HG03354 (cell line): ENCODE data around the gene CASR.

Source experiments
- ATAC-seq: cut with Tn5 transposase; IDR thresholded peaks from one replicate; pipeline ENCODE4 v1.9.1; 2021; ENCODE audit warnings: mild to moderate bottlenecking; ENCODE audit not compliant: unreplicated experiment, poor library complexity, severe bottlenecking

CASR gene

DNA sequence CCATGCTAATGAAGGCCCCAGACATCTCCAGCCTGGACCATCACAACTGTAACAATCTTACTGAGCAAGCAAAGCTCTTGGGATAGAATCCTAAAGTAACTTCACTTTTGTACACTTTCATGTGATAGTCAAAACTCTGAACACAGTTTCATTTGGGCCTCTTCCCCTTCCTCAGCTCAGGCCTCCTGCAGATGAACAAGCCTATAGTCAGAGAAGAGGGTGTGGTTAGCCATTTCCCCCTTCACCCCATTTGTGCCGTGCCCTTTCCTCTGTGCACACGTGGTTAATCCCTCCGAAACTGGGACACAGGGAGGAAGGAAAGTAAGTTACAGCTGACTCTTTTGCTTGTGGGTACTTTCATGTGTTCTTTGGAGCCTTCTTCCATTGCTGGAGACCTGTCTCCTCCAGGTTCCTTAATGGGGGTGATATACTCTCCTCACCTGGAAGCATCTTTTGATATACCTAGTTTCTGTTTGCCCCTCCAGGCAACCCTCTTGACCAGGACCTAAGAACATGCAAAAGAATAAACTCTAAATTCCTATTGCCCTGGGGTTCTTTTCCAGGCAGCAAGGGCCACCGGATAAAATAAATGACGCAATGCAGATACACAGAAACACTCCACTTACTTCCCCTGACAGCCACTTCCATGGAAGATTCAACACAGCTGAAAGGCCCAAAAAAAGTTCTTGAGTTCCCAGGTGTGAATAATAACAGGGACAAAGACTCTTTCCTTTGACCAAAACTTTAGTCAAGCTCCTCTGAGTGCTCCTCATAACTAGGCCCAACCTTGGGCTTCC lies 112.0 kb downstream of the CASR start:
- ATAC-seq, result no peak

DNA sequence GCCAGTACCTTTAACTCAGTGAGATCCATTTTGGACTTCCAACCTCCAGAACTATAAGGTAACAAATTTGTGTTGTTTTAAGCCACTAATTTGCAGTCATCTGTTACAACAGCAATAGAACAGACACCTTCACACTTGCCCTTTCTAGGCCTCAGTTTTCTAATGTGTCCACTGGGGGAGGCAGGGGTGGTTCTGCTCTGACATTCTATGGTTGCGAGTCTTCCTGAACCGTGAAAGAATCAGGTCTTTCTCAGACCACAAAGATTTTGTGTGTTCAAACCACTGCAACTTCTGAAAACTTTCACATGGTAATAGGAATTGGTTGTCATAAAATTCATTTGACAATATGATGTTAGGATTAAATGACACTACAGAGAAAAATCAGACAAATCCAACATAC lies 114.8 kb downstream of the CASR start:
- peak; percentile 75 for ATAC-seq

DNA sequence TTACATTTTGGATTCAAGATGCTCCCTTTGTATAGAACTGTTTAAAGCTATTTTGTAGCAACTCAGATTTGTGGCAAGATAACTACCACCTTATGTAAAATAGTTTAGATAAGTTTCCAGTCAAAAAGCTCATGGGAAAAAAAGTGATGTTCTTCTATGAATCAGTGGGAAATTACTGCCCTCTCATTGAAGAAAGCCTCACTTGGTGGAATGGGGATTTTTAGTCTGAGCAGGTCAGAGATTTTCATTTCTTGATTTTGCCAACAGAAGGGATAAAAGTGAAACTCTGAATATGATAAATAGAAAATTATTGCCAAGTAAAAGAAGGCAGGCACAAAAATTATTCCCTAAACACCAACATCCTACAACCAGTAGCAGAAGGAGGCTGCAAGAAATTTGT lies 115.7 kb downstream of the CASR start:
- ATAC-seq, result no peak

DNA sequence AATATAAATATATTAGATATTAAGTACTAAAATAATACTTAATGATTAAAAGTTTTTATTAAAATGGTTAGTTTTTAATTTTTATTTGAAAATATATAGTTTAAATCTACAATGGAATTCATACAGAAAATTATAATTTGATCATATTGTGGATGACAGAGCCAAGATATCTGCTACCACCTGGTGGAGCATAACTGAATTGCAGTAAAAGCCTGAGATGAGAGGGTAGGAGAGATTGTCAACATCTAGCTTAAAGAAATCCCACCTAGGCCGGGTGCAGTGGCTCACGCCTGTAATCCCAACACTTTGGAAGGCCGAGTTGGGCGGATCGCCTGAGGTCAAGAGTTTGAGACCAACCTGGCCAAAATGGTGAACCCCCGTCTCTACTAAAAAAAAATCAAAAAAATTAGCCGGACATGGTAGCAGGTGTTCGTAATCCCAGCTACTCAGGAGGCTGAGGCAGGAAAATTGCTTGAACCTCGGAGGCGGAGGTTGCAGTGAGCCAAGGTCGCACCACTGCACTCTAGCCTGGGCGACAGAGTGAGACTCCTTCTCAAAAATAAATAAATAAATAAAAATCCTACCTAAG lies 116.5 kb downstream of the CASR start:
- no peak for ATAC-seq

DNA sequence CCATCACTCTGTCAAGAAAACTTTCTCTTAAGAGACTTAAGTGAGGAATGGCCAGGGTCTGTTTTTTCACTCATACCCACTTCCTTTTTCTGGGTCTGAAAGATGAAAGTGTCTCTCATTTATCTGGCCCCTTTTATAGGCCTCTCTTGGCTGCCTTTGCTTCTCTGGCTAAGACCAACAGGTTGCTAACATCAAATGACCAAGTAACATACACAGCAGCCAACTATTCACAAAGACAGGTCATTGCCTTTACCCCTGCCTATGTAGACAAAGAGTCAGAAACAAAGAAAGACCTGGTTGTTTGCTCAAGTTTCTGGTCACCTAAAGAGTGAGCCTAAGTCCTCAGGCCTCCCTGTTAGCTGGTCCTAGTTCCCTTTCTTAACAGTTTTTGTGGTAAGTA lies 117.6 kb downstream of the CASR start:
- no peak for ATAC-seq

DNA sequence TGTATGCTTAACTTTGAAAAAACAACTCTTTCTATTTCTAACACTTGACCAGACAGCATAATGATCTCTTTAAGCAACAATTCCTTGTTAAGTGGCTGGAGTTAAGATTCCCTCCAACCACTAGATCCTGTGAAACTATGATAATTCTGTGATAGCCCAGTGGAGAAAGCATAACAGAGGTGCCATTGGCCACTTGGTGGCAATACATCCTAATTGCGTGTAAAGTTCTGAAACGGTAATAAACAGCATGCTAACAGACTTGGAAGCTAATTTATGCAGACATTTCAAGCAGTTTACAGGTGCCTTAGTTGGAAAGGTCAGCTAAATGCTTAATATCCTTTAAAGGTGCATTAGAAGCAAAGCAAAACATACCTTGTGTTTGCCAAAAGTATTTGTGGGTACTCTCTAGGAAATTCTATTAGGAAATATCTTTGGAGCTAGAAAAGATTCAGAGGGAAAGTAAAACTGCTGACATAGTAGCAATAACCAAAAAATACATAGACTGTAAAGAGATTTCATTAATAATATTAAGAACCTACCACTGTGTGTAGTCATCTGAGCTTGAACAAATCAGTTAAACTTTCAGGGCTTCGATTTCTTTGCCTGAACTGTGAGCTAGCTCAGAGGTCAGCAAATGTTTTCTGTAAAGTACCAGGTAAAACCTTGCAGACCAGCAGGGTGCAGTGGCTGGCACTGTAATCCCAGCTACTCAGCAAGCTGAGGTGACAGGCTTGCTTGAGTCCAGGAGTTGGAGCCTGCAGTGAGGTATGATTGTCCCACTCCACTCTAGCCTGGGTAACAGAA lies 122.6 kb downstream of the CASR start:
- no peak for ATAC-seq

DNA sequence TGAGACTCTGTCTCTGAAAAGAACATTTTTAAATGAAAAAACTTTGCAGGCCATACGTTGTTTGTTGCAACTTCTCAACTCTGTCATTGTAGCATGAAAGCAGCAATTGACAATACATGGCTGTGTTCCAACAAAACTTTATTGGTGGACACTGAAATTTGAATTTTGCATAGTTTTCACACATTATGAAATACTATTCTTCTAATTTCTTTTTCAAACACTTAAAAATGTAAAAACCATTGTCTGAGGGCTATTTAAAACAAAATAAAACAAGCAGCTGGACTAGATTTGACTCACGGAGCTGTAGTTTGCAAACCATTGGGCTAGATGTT lies 123.1 kb downstream of the CASR start:
- ATAC-seq, result no peak

DNA sequence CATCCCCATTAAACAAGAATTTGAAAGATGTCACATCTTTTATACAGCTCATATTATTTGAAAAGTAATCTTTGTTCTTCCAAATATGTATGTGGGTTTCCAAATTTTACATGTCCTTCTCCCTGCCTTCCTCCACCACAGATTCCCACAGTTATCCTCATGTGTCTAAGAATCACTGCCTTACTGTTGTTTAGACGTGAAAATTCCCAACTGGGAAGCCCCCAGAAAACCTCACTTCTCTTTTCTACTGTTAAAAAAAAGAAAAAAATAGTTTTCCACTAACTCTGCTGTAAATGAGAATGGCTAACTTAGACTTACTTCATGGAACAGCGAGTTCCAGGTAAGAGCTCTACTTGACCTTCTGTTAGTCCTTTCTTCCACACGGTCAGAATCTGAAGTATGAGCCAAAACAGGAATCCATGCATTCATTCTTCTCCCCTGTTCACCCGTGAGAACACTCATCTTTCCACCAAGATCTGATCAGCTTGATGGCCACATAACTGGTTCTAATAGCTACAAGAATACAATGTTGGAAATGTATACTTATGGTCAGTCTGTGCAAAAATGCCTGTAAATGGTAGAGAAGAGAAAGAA lies 123.7 kb downstream of the CASR start:
- no peak for ATAC-seq

DNA sequence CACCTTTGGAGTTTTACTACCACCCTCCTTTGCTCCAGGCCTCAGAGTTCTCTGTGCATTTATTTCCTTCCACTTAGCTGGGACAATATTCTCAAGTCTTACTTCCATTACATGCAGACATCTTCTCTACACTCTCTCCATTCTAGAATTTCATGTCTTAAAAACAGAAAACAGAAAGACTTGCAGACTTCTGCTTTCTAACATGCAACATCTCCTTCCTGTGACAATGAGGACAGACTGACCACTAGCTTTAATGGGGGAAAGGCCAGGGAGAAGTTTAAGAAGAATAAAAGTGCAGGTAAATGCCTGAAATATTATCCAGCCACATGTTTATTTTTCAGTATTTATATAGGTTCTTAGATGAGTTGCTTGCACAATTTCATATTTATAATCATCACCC lies 124.5 kb downstream of the CASR start:
- no peak for ATAC-seq

DNA sequence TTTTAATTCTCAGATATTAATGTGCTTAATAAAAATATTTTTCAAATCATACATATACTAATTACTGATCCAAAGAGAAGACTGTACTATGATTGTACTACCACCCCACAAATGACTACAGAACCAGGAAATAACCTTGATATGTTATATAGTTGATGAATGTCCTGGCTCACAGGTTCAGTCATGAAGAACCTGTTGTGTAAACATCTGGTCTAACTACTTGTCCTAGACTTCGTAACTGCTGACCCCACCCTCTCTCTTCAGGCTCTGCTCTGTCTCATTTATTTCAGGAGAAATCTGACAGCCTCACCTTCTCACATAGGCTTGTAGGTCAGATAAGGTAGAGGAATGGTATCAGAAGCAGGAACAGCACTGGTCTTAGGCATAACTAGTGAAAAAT lies 126.9 kb downstream of the CASR start:
- no peak for ATAC-seq

DNA sequence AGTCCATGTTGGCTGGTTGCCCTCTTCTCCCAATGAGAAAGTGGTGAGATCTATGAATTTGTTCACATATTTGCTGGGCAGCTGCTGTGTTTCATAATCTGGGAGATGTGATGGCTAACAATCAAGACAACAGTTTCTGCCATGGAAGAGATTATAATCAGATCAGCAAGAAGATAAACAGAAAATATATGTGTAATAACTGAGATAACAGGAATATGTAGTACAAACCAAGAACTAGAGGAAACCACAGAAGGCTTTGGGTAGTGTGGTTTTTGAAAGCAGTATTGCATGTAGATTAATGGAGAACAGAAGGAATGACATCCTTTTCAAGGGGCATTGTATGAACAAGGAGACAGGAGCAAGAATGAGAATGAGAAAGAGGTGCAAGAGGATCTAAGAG lies 129.4 kb downstream of the CASR start:
- ATAC-seq, result no peak

DNA sequence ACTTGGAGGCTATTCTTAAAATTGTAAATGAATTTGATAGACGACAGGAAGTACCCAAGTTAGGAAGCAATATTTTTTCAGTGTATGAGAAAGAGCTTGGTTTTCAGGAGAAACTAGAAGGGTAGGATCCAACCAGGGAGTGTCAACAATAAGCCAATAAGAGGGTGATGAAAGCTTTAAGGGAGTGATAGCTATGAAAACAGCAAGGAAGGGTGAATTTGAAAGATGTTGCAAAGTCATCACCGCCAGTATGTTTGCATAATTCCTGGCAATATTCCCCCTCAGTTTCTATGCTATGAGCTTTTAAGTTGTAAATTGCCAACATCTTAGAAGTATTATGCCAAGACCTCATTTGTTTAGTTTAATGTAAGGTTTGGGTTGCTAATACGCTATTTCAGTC lies 129.8 kb downstream of the CASR start:
- no peak for ATAC-seq

DNA sequence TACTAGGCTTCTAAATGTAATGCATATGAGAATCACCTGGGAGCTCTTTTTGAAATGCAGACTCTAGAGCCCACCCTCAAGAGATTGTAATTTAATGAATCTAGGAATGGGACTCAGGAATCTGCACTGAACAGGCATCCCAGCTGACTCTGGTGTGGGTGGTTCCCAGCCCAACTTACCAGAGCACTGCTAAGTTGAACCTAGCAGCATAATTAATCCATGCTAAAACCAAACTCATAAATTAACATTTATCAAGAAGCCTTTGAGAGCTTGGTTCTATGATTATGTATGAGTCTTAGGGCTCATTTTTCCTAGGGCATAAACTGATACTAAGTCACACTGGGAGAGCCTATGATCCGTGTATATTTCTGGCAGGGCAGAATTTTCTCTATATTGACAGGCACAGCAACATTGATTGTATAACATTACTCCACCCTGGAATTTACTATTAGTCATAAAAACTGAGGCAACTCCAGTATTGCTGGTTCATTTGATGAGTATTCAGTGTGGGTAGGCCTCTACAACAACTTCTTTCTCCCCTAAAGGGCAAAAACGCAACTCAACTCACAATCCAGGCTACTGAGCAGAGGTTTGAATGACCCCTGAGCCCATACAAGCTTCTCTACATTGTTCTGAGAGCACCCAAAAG lies 130.9 kb downstream of the CASR start:
- ATAC-seq, result no peak

DNA sequence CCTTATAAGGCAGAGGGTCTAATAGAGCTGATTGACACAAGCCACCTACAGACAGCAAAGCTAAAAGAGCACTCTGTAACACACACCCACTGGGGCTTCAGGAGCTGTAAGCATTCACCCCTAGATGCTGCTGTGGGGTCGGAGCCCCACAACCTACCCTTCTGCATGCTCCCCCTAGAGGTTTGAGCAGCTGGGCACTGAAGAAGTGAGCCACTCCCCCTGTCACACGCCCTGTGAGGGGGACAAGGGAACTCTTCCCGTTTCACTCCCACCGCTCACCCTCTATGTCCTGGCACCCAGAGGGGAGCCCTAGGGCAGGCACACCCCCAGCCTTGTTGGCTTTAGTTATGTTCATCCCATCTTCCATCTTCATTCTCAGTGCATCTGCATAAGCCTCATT lies 132.2 kb downstream of the CASR start:
- ATAC-seq, result no peak

DNA sequence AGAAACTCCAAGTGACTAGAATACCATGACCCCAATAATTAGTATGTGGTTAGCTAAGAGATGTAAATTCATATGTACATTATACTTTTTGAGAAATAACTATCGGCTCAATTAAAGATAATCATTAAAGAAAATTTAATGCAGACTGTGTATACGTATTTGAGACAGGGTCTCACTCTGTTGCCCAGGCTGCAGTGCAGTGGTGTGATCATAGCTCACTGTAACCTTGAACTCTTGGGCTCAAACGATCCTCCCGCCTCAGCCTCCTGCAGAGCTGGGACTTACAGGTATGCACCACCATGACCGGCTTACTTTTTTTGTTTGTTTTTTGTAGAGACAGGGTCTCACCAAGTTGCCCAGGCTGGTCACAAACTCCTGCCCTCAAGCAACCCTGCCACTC lies 132.9 kb downstream of the CASR start:
- ATAC-seq, result no peak

DNA sequence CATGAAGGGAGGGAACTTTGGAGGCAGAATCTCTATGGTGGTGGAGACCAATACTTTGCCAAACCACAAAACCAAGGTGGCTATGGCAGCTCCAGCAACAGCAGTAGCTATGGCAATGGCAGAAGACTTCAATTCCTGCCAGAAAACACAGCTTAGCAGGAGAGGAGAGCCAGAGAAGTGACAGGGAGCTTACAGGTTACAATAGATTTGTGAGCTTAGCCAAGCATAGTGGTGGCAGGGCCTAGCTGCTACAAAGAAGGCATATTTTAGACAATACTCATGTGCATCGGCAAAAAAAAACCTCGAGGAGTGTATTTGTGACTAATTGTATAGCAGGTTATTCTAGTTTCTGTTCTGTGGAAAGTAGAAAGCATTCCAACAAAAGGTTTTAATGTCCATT lies 135.2 kb downstream of the CASR start:
- no peak for ATAC-seq

DNA sequence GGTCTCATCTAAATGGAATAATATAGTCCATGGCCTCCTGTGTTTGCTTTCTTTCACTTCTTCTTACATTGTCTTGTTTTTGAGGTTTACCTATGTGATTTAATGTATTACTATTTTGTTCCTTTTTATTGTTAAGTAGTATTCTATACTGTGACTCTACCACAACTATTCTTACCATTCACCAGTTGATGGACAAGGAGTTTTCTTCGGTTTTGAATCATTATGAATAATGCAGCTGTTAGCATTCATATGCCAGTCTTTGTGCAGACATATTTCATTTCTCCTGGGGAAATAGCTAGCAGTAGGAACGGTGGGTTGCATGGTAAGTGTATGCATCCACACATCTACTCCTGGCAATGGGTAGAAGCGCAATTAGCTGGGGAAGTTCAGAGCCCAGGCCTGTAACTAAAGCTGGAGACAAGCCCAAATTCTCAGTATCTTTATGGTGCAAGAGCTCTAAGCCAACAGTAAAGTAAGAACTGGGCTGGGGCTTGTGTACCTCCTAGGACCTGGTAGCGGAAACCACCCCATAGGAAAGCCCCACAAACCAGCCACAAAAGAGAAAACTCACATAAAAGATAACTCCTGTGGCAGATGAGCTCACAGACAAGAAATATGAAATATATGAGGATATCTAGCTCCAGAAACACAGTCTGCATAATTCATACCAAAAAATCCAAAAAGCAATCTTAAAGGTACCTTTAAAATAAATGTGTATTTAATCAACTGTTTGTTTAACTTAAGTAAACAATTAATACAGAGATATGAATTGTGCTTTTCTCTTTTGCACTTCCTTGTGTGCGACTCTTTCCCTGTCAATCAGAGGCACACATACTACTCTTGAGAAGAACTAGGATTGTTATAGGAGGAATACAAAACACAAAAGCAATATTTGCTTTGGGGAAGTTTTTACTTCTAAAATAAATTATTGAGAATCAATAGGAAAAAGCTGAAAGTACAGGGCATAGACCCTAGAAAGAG lies 138.9 kb downstream of the CASR start:
- peak; percentile 61 for ATAC-seq

DNA sequence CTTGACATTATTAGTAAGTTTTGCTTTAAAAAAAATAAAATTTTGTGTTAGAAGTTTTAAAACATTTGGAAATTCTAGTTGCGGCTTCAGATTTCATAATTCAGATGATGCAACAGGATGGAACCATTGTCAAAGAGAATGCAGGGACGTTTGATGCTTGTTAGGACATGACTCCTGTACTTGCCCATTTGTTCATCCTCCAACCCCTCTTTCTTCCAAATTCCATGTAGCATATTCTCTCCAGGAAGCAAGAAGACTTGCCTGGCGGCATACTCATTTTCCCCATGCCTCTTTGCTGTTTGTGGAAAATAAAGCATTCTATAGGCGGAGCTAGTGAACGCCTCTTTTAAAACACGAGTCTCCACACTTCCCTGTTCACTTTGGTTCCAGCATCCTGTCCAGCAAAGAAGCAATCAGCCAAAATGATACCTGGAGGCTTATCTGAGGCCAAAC lies 141.4 kb downstream of the CASR start, which contains the start of gene CSTA:
CSTA (plus strand) TSS at position 378 of the 453 bp plus-strand sequence; CDS start at position 423, 45 bp downstream.
- ATAC-seq, result no peak

DNA sequence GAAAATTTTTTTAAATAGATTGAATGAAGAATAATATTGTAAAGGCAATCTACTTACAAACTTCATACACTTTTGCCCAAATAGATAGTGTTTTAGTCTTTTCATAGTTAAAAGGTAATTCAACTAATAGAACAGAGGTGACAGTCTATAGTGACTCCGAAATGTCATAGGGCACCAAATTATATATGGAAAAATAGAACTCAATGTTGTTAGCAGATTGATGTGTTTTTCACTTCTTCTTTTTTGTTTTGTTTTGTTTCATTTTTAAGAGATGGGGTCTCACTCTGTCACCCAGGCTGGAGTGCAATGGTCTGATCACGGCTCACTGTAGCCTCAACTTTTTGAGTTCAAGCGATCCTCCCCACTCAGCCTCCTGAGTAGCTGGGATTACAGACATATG lies 142.3 kb downstream of the CASR start:
- no peak for ATAC-seq
